Gastrocnemius medialis (tissue), 4 donors: ENCODE data around the gene PTPRN2.

Experiments
- POLR2A ChIP-seq, 2 donors: fragments of 450-650 bp; IDR thresholded peaks; one replicate each; pipeline ENCODE4 v1.6.1; 2017; ENCODE audit warnings: antibody characterized with exemption in 2 of 2, mild to moderate bottlenecking in 2 of 2, moderate library complexity in 2 of 2
- TF ChIP-seq, protein P1 (sequence below), 5 experiments: fragments of 450-650 bp in 3 of 5; fragments of 200-600 bp in 2 of 5; sonication (generic) in 2 of 5; IDR thresholded peaks in 4 of 5; conservative IDR thresholded peaks in 1 of 5; 1 replicate in 4 of 5; 2 replicates in 1 of 5; pipeline ENCODE4 v1.5.1; 2016 to 2019; ENCODE audit warnings: antibody characterized with exemption in 5 of 5, mild to moderate bottlenecking in 3 of 5, moderate library complexity in 3 of 5

DNA sequence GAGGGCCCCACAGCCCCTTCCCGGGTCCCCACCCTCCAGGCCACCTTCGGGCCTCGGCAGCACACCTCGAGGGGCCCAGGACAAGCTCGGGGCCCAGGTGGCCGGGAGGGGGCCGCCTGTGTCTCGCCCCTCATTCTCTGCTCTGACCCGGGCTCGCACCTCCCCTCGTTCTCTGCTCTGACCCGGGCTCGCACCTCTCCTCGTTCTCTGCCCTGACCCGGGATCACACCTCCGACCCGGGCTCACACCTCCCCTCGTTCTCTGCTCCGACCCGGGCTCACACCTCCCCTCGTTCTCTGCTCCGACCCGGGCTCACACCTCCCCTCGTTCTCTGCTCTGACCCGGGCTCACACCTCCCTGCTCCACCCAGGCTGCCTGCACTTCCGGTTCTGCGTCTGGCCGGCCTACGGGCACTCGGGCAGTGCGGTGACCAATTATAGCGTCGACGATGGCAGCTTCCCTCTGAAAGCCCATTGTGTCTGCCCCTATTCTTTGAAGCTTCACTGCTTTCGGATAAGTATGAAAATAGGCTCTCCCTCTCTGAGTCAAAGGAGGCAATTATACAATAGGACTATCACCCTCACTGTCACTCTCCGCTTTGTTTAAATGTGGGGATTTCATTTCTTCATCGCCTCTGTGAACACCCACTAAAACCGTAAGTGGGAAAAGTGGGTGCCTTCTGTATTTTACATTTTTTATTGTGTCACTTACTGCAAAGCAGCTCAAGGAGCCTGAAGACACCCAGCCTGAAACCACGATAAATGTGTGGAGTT is 793.5 kb downstream of the PTPRN2 start:
- TF ChIP-seq, protein P1, sequence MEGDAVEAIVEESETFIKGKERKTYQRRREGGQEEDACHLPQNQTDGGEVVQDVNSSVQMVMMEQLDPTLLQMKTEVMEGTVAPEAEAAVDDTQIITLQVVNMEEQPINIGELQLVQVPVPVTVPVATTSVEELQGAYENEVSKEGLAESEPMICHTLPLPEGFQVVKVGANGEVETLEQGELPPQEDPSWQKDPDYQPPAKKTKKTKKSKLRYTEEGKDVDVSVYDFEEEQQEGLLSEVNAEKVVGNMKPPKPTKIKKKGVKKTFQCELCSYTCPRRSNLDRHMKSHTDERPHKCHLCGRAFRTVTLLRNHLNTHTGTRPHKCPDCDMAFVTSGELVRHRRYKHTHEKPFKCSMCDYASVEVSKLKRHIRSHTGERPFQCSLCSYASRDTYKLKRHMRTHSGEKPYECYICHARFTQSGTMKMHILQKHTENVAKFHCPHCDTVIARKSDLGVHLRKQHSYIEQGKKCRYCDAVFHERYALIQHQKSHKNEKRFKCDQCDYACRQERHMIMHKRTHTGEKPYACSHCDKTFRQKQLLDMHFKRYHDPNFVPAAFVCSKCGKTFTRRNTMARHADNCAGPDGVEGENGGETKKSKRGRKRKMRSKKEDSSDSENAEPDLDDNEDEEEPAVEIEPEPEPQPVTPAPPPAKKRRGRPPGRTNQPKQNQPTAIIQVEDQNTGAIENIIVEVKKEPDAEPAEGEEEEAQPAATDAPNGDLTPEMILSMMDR (IDR thresholded peaks at IDR 0.05 in 4 of 5, conservative IDR thresholded peaks at IDR 0.05 in 1 of 5), result no peak
- TF ChIP-seq POLR2A (IDR thresholded peaks at IDR 0.05), result no peak
